Stimulated activated CD8-positive, alpha-beta memory T cell treated with anti-CD3 and anti-CD28 coated beads, Interleukin-12 subunit alpha, Interleukin-12 subunit beta, amount 100 ng/mL, for 24 hours (primary cell): ENCODE data around the gene MDN1.
"Not testable (repeated sequence)": the region's sequence is repeated elsewhere in the genome, so short reads cannot be mapped to it uniquely, and the experiment has no call there.

Experiments used
- DNase-seq: peaks from one replicate; pipeline ENCODE4 v3.0.0-alpha.2; 2020; ENCODE audit errors: extremely low read depth

Gene MDN1

DNA sequence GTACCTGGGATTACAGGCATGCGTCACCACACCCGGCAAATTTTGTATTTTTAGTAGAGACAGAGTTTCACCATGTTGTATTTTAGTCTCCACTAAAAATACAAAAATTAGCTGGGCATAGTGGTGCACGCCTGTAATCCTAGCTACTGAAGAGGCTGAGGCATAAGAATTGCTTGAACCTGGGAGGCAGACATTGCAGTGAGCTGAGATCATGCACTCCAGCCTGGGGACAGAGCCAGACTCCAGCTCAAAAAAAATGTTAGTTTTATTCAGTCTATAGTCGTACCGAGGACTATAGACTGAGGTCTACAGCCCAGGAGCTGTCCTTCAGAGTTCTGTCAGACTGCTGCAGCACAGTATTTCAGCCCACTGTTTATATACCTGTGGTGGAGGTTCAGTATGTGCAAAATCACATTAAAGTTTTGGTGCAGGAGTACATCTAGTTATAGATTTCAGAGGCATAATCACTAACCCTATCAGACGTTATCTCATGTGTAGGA is 6.5 kb upstream of the MDN1 start:
- no peak for DNase-seq

DNA sequence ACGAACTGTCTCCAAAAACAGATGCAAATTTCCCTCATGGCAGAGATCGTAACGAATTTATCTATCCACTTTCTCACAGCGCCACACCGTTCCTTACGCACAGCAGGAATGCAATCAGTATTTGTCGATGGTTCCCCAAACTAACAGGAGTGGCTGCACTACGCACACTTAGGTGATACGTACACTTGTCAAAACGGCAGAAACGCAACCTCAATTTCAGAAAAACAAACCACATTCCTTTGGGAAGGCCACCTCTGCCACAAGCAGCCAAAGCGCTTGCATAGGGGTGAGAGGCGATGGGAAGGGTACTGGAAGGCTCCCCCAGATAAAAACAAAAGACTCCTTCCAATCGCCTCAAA is 638 bp downstream of the MDN1 start:
- no peak for DNase-seq

DNA sequence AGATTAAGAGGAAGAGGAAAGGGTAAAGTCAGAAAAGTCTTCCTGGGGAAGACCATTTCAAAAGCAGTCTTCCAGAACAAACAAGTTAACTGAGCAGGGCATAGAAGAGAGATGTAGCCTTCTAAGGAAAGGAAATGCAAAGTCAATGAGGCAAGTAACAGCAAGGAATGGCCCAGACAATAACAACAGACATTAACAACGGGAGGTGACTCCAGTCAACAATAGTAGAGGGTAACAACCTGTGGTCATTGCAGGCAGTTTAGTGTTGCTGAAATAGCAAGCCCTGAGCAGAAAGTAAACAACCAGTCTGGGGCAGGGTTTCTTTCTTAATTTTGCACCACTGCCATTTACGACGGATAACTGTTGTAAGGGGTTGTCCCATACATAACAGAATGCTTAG is 2.1 kb downstream of the MDN1 start:
- no peak for DNase-seq

DNA sequence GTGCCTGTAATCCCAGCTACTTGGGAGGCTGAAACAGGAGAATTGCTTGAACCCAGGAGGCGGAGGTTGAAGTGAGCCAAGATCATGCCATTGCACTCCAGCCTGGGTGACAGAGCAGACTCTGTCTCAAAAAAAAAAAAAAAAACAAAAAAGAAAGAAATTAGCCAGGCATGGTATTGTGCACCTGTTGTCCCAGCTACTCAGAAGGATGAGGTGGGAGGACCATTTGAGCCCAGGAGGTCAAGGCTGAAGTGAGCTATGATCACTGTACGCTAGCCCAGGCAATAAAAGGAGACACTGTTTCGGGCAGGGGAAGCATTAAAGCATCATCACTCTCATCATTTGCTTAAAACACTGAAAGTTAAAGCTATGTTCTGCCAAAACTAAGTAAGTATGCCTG is 6.2 kb downstream of the MDN1 start:
- DNase-seq, result not testable (repeated sequence)

DNA sequence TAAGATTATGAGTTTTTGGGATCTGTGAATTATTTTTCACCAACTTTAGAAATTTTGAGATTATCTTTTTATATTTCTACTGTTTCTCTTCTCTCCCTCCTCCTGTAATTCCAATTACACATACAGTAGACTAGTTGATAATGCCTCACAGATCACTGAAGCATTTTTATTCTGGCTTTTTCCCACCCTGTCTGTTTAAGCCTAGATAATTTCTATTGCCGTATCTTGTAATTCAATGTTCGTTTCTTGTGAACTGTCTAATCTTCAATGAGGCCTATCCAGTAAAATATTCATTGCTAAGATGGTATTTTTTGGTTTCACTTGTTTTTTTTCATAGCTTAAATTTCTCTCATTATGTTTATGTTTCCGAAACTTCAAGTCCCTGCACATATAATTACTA is 12.0 kb downstream of the MDN1 start:
- DNase-seq, result no peak

DNA sequence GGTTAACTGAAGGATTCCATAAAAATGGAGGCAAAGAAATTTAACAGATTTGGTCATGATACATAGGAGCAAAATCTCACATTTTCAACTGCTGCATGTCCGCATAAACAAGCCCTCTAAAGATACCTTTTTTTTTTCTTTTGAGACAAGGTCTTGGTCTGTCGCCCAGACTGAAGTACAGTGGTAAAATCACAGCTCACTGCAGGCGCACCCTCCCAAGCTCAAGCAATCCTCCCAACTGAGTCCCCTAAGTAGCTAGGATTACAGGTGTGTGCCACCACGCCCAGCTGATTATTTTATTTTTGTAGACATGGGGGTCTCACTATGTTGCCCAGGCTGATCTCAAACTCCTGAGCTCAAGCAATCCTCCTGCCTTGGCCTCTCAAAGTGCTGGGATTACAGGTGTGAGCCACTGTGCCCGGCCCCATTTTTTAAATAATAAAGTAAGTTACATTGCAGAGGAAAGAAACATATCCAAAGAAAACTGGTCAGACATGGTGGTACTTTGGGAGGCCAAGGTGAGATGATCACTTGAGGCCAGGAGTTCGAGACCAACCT is 13.7 kb downstream of the MDN1 start:
- no peak for DNase-seq

DNA sequence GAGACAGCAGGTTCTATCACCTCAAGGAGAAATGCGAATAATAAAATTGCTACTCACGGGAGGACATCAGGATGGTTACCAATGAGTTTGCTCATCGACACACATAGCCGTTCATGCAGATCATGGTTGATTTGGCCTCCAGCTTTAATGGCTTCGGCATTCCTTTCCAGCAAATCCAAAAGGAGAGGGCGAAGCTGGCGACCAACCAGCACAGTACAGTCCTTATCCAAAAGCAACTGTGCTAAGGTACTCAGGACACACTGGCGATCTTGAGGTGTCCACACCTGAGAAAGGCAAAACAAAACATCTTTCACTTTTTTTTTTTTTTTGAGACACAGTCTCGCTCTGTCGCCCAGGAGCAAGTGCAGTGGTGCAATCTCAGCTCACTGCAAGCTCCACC is 16.3 kb downstream of the MDN1 start:
- DNase-seq, result no peak

DNA sequence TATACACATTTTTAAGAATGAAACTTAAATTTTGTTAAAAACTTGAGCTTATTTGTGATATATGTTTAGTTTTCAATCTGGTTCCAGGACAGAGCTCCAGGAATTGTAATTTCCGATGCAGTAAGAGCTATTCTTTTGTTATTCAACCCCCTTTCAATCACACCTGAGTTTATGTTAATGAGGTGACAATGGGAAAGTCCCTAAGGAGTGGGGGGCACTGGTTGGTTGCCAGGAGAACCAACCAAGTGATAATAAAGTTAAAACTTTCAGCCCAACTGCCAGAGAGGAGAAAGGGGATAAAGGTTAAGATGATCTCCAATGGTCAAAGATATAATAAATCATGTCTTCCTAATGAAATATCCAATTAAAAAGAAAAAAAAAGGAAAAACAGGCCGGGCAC is 19.8 kb downstream of the MDN1 start:
- DNase-seq, result no peak

DNA sequence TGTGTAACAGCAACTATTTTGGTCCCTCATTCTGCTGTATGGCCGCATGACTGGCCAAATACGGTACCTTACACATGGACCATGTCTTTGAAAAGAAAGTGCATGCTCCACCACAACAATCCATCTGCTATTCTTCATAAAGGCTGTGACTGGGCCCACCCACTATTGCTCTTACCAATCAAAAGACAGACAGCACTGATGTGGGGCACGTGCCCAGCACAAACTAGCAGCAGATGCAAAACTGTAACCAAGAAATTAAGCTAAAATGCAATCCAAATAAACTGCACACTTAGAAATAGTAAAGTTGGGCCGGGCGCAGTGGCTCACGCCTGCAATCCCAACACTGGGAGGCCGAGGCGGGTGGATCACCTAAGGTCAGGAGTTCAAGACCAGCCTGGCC is 20.5 kb downstream of the MDN1 start:
- DNase-seq, result no peak

DNA sequence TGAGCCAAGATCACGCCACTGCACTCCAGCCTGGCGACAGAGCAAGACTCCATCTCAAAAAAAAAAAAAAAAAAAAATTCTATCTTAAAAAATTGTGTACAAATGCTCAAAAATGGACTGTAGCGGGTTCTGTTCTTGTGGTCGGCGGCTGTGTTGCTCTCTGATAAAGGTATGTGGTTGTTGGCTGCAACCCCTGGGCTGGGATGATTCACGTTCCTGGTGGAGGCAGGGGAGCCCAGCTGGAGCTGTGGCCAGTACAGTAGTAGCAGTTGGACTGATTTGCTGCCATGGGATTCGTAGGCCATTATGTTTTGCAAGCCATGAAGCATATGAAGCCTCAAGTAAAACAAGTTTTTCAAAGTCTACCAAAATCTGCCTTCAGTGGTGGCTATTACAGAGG is 22.3 kb downstream of the MDN1 start:
- DNase-seq, result no peak

DNA sequence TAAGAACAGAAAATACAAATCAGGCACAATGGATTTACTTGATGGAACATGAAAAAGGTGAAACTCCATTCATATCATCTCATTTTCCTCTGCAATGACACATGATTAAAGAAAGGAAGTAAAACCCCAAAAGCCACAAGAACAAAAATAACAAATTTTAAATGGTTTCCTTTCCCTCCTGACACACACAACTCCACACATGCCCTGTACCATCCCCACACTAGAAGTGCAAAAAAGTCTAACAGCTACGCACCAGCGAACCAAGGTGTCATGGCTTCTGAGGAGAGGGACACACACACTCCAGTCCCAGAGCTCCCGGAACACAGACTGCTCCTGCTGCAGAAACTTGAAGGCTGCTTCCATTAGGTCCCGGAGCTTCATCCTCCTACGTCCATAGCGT is 25.3 kb downstream of the MDN1 start:
- no peak for DNase-seq

DNA sequence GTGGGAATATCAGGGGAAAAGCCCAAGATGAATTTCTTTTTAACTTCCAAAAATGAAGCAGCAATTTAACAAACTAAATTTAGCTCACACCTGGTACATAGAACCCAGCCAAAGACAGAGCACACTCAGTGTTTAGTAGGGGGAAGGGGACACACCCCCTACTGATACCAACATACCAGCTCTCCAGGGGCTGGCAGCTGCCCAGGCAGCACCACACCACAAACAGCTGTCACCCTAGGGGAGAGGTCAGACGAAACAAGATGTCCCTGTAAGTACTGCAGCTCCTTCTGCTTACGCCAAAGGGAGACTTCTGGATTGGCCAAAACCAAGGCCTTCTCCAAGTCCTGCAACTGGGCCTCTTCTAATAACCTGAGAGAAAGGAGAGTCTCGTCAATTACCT is 26.0 kb downstream of the MDN1 start:
- no peak for DNase-seq

DNA sequence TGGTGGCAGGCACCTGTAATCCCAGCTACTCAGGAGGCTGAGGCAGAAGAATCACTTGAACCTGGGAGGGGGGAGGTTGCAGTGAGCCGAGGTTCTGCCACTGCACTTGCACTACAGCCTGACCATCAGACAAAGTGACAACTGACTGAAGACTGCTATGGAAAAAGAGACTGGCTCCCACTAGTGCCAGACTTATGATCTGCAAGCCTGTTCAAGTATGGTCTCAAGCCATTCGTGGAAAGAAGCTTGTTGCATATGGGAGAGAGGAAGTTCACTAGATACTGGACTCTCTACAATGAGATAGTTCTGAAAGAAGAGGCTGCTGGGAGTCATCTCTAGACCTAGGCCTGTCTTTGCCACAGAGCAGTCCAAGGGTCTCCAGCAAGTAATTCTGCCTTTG is 26.7 kb downstream of the MDN1 start:
- no peak for DNase-seq

DNA sequence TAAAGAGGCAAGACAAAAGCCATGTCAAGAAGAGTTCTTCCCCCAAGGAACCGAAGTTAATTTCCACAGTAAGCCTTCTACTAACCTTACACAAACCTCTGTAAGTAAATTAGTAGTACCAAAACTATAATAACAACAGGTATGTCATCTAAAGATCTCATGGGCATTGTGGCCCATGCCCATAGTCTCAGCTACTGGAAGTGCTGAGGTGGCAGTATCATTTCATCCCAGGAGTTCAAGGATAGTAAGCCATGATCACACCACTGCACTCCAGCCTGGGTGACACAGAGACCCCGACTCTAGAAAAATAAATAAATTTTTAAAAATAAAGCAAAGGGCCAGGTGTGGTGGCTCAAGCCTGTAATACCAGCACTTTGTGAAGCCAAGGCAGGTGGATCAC is 29.2 kb downstream of the MDN1 start:
- no peak for DNase-seq

DNA sequence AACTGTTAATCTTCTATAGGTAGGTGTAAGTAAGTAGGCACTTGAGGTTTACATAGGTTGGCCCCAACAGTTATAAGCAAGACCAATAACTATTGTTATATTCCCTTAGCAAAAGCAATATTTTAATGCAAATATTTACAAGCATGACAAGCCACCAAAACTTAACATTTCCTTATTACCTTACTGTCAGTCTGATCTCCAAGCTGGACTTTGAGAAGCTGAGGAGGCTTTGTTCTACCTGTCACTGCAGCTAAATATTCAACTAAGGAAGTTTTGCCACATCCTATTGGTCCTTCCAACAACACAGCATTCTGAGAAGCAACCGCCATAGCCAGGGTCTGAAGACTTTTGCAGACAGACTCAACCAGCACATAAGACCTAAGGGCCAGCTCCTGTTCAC is 29.6 kb downstream of the MDN1 start:
- no peak for DNase-seq

DNA sequence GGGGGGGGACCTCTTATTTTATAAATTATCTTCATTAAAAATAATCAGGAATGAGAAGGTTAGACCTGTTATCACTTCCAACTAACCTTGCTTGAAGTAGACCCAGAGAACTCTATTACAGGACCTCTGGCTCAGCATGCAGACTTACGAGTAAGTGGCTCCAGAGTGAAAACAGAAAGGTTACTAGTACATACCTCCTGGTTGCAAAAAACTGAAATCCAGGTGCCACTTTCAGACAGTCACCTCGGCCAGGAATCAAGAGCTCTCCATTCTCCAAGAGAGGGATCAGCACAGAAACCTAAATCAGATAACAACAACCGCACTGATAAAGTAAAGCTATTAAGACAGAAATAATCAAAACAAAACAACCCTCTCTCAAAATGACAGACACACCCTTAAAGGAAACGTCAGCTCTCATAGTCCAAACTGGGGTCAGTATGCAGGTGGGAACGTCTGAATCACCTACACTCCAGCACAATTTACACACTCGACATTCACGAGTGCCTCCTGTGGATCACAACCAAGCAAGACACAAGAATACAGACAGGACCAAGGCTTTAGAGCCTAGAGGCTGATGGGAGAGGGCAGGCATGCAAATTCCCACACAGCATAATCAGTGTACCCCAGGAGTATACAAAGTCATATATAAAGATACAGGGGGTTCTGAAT is 31.8 kb downstream of the MDN1 start:
- DNase-seq, result no peak

DNA sequence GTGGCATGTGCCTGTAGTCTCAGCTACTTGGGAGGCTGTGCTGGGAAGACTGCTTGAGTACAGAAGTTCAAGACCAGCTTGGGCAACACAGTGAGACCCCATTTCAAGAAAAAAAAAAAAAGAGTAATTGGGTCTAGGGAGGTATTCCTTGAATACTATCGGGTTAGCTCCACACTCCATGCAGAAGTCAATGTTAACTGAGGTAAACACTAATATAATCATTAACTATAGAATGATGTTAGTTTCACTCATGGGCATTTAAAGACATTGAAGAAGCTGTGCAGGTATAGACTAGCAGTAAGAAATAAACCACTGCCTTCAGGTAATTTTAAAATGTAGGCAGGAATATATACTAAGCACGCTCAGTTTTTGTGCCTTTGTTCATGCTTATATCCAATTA is 32.6 kb downstream of the MDN1 start:
- DNase-seq, result no peak

DNA sequence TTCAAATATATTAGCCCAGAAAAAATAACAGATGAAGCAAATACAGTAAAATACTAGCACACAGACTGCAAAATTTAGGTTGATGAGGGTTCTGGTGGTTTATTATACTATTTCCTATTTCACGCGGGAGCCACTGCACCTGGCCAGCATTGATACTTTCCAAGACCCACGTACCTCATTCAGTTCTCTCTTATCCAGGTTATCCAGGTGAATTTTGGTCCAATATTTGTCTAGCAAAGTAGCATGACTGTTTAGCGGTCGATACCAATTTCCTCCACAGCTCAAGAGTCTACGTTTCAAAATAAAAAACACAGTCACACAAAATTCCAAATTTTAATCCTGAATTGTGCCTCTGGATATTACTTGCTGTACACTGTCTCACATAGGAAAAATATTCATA is 34.8 kb downstream of the MDN1 start:
- DNase-seq, result no peak

DNA sequence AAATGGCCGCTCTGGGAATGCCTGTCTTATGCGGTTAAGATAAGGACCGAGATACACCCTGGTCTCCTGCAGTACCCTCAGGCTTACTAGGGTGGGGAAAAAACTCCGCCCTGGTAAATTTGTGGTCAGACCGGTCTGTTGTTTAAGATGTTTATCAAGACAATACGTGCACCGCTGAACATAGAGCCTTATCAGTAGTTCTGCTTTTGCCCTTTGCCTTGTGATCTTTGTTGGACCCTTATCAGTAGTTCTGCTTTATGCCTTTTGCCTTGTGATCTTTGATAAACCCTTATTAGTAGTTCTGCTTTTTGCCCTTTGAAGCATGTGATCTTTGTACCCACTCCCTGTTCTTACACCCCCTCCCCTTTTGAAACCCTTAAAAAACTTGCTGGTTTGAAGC is 36.3 kb downstream of the MDN1 start:
- not testable (repeated sequence) for DNase-seq

DNA sequence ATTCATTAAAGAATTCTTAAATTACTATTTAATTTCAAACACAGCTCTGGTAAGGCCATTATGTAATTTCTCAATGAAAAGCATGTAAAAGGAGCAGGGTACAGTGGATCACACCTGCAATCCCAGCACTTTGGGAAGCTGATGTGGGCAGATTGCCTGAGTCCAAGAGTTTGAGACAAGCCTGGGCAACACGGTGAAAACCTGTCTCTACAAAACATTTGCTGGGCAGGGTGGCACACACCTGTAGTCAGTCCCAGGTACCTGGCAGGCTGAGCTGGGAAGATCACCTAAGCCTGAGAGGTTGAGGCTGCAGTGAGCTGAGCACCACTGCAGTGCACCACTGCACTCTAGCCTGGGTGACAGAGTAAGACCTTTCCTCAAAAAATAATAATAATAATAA is 37.4 kb downstream of the MDN1 start:
- DNase-seq, result no peak

DNA sequence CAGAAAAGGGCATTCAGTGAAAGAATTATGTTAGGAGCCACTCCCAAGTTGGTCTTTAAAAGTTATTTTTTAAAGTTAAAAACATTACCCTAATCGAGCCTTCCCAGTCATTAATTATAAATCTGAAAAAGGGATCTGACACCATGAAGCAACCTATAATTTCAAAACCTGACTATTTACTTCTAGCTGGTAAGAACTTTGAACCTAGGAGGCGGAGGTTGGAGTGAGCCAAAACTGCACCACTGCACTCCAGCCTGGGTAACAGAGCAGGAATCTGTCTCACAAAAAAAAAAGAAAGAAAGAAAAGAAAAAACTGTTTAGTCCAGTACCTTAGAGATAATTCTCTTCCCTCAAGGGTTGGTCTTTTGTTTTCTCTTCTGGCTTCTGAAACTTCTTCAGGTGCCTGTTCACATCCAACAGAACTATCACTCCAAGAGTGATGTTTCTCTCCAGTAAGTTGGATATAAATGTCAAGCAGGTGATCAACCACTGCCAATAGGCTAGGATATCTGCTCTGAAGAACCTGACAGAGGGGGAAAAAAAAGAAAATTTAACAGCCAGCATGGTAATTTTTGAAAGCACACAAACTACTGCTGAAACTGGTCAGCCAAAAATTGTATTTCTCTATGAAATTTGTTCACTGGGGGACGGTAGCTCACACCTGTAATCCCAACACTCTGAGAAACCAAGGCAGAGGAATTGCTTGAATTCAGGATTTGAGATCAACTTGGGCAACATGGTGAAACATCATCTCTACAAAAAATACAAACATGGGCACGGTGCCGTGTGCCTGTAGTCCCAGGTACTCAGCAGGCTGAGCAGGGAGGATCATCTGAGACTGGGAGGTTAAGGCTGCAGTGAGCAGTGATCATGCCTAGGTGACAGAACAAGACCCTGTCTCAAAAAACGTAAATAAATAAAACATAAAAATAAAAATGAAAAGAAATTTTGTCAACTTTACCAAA is 38.2 kb downstream of the MDN1 start:
- DNase-seq, result no peak

DNA sequence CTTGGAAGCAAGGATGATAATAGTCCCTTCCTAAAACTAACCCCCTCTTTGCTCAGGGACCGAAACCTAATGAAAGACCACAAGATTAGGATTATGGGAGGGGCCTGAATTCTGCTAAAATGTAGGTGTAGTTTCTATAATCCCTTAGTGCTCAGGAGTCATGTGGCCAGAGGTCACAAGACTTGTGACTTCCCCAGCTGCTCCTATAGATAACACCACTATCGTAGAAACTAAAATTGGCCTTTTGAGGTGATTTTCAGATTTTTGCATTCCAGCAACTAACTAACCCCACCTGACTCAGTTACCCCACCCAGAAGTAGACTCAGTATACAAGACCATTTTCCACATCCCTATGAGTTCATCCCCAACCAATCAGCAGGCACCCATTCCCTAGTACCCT is 42.1 kb downstream of the MDN1 start:
- DNase-seq, result no peak
